Liver (tissue), 9 donors: ENCODE data around the gene GATA2. TPM values are rescaled to one million over a fixed set of nuclear protein-coding genes. Genes with fewer than 3 reads are reported as not detected.
A peak's percentile ranks its signal among the peaks of the same experiment; 100 is the strongest.

Experiments used
- DNase-seq: peaks from one replicate; pipeline ENCODE4 v3.0.0-alpha.2; 2017; ENCODE audit warnings: low spot score
- H3K27ac ChIP-seq, 2 donors: one replicate each; pipeline ENCODE4 v1.7.0; 2013; ENCODE audit warnings: inconsistent platforms in 2 of 2, low read length in 2 of 2, control low read depth in 1 of 2, low read depth in 1 of 2, mild to moderate bottlenecking in 1 of 2
- H3K27me3 ChIP-seq, 4 donors: one replicate each; pipeline versions ENCODE4 v1.6.1 to v1.7.0; 2013; ENCODE audit warnings: low read length in 3 of 4, inconsistent platforms in 1 of 4, mild to moderate bottlenecking in 1 of 4, moderate library complexity in 1 of 4; ENCODE audit not compliant: control insufficient read depth in 4 of 4, insufficient read depth in 4 of 4
- H3K36me3 ChIP-seq, 4 donors: one replicate each; pipeline versions ENCODE4 v1.6.1 to v1.7.0; 2013; ENCODE audit warnings: low read length in 3 of 4, mild to moderate bottlenecking in 3 of 4, low read depth in 1 of 4, moderate library complexity in 1 of 4; ENCODE audit not compliant: control insufficient read depth in 4 of 4, insufficient read depth in 3 of 4
- H3K4me1 ChIP-seq, 4 donors: one replicate each; pipeline versions ENCODE4 v1.6.1 to v1.7.0; 2013; ENCODE audit warnings: low read length in 3 of 4, mild to moderate bottlenecking in 3 of 4, moderate library complexity in 1 of 4; ENCODE audit not compliant: control insufficient read depth in 4 of 4, insufficient read depth in 4 of 4
- H3K4me3 ChIP-seq, 3 donors: one replicate each; pipeline versions ENCODE4 v1.6.1 to v1.7.0; 2013; ENCODE audit warnings: low read length in 3 of 3, control low read depth in 1 of 3, low read depth in 1 of 3, mild to moderate bottlenecking in 1 of 3
- H3K9ac ChIP-seq, 2 donors: one replicate each; pipeline ENCODE4 v1.7.0; 2013; ENCODE audit warnings: low read length in 2 of 2, mild to moderate bottlenecking in 2 of 2, moderate library complexity in 2 of 2, control low read depth in 1 of 2, low read depth in 1 of 2
- H3K9me3 ChIP-seq, 4 donors: one replicate each; pipeline versions ENCODE4 v1.6.1 to v1.7.0; 2013; ENCODE audit warnings: low read length in 3 of 4; ENCODE audit not compliant: control insufficient read depth in 4 of 4
- FOXA1 ChIP-seq: IDR thresholded peaks from 2 replicates; pipeline ENCODE4 v1.6.1; 2016; ENCODE audit warnings: antibody characterized with exemption
- FOXA2 ChIP-seq: IDR thresholded peaks from 2 replicates; pipeline ENCODE4 v1.6.1; 2016; ENCODE audit warnings: antibody characterized with exemption
- GABPA ChIP-seq, 2 donors: IDR thresholded peaks in 1 of 2; conservative IDR thresholded peaks in 1 of 2; 2 replicates each; pipeline ENCODE4 v1.6.1; 2016; ENCODE audit warnings: antibody characterized with exemption in 2 of 2, mild to moderate bottlenecking in 1 of 2, moderate library complexity in 1 of 2
- HNF4A ChIP-seq, 2 donors: conservative IDR thresholded peaks; 2 replicates each; pipeline ENCODE4 v1.6.1; 2016; ENCODE audit warnings: antibody characterized with exemption in 2 of 2, mild to moderate bottlenecking in 2 of 2
- HNF4G ChIP-seq: IDR thresholded peaks from 2 replicates; pipeline ENCODE4 v1.6.1; 2016; ENCODE audit warnings: antibody characterized with exemption
- JUND ChIP-seq, 2 donors: IDR thresholded peaks; 2 replicates each; pipeline ENCODE4 v1.6.1; 2016; ENCODE audit warnings: antibody characterized with exemption in 2 of 2
- RAD21 ChIP-seq, 2 donors: IDR thresholded peaks; 2 replicates each; pipeline ENCODE4 v1.6.1; 2016; ENCODE audit warnings: antibody characterized with exemption in 2 of 2, mild to moderate bottlenecking in 2 of 2
- RXRA ChIP-seq, 2 donors: IDR thresholded peaks; 2 replicates each; pipeline ENCODE4 v1.6.1; 2017 to 2018; ENCODE audit warnings: antibody characterized with exemption in 2 of 2, mild to moderate bottlenecking in 1 of 2
- SP1 ChIP-seq: IDR thresholded peaks from 2 replicates; pipeline ENCODE4 v1.6.1; 2018; ENCODE audit warnings: antibody characterized with exemption, mild to moderate bottlenecking
- TAF1 ChIP-seq: conservative IDR thresholded peaks from 2 replicates; pipeline ENCODE4 v1.6.1; 2016; ENCODE audit warnings: antibody characterized with exemption, mild to moderate bottlenecking
- YY1 ChIP-seq: IDR thresholded peaks from 2 replicates; pipeline ENCODE4 v1.6.1; 2016; ENCODE audit warnings: antibody characterized with exemption, mild to moderate bottlenecking
- WGBS: extraction: QIAGEN DNeasy Blood & Tissue Kit; methylation state at CpG from one replicate; pipeline ENCODE4 v1.1.7; 2013; 5-methylcytosine and 5-hydroxymethylcytosine counted together
- polyA plus RNA-seq, 2 donors: library from polyadenylated mRNA; stranded (reverse) in 1 of 2; unstranded in 1 of 2; fragments of 200-250 nt in 1 of 2; fragments of >200 nt in 1 of 2; fragmentation: Nextera tagmentation in 1 of 2; extraction: Ambion mirVana in 1 of 2; gene quantifications; one replicate each; pipeline versions ENCODE4 v1.2.1 to v1.2.3, GENCODE V29; 2013 to 2015
- total RNA-seq, 2 donors: library from RNA; depleted of rRNA; stranded (reverse); fragments of >200 nt; gene quantifications; one replicate each; pipeline ENCODE4 v1.2.3, GENCODE V29; 2014
- TF ChIP-seq, protein P1 (sequence below): IDR thresholded peaks from 2 replicates; pipeline ENCODE4 v1.6.1; 2016; ENCODE audit warnings: antibody characterized with exemption
- TF ChIP-seq, protein P2 (sequence below): IDR thresholded peaks from 2 replicates; pipeline ENCODE4 v1.6.1; 2016; ENCODE audit warnings: antibody characterized with exemption
- TF ChIP-seq, protein P3 (sequence below): IDR thresholded peaks from 2 replicates; pipeline ENCODE4 v1.6.1; 2016; ENCODE audit warnings: antibody characterized with exemption
- donor health status: healthy.
- donor health status: healthy.
- donor health status: healthy.
- donor health status: healthy.
- donor health status: healthy.

The GATA2 gene
- total and polyA plus RNA-seq, 4 donors, result 0.25 to 2.8 (median 0.54) TPM

DNA sequence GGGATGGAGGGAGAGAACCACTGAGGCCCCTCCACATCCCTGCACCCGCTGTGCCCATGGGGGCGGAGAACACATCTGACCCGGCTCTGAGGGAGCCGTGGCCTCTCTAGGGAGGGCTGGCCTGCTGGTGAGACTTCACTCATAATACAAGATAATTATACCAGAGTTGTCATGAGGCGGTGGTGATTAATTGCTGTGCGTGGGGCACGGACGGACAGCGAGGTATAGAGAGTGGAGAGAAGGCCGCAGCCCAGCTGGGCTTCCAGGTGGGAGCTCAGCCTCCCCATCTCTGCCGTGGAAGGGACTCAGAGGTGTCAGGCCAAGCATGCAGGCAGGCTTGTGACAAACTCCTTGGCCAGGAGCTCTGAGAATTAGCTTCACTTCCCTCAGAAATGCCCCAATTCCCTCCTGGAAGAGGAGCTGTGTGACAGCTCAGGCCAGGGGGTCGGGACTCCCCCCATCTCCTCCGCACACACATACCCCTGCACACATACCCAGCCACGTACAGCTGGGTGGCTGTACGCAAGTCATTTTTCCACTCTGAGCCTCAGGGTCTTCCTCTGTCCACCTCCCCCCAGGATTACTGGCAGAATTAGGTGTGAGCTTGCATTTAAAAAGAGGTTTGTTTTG, 6.0 kb upstream of the GATA2 start:
- no peaks in the 10 kb centered on the region for H3K36me3 ChIP-seq
- DNase-seq, result no peak
- TF ChIP-seq FOXA1, result no peak
- TF ChIP-seq, protein P1, sequence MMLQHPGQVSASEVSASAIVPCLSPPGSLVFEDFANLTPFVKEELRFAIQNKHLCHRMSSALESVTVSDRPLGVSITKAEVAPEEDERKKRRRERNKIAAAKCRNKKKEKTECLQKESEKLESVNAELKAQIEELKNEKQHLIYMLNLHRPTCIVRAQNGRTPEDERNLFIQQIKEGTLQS, result no peak
- 85% methylated on average over 15 of the region's 15 CpGs for WGBS
- peaks cover 4 to 11% (median 8%) of the 10 kb centered on the region in 4 donors for H3K4me1 ChIP-seq
- H3K9me3 ChIP-seq, result no peaks in the 10 kb centered on the region
- H3K4me3 ChIP-seq, result no peak overlapping the region
- no peak overlapping the region for H3K9ac ChIP-seq
- no peak overlapping the region for H3K27ac ChIP-seq
- H3K27me3 ChIP-seq, result peaks cover under 1 to 16% (median 3%) of the 10 kb centered on the region in 4 donors

DNA sequence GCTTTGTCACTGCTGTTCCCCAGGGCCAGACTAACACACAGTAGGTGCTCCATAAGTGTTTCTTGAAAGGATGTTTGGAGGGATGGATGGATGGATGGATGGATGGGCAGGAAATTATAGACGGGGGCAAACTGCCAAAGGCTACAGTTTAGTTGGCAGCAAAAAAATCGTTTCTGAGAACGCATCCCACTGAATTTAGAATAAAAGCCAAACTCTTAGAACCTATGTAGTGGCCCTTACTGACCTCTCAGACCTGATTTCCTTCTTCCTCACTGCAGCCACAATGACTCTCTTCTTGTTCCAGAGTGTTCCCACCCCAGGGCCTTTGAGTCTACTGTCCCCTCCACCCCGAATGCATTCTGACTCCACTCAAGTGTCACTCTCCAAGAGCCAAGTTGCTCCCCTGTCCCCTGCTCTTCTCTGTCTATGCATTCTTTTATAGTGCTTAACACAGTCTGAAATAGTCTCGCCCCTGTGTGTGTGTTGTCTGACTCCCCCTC, 5.2 kb upstream of the GATA2 start:
- WGBS, result 34% methylated on average over 5 of the region's 5 CpGs
- Histone ChIP-seq H3K4me1 (peaks cover 4 to 11% (median 8%) of the 10 kb centered on the region in 4 donors), H3K9ac (no peak overlapping the region), H3K4me3 (peak overlapping the region in 1 of 3 donors; percentile 62), H3K9me3 (no peaks in the 10 kb centered on the region), H3K27ac (no peak overlapping the region), H3K27me3 (peaks cover 2 to 21% (median 4%) of the 10 kb centered on the region in 4 donors), H3K36me3 (no peaks in the 10 kb centered on the region)
- no peak for TF ChIP-seq FOXA1
- no peak for TF ChIP-seq HNF4A (conservative IDR thresholded peaks at IDR 0.05)
- no peak for TF ChIP-seq GABPA (IDR thresholded peaks at IDR 0.05 in 1 of 2, conservative IDR thresholded peaks at IDR 0.05 in 1 of 2)
- TF ChIP-seq RAD21 (IDR thresholded peaks at IDR 0.05), result no peak
- no peak for TF ChIP-seq HNF4G
- TF ChIP-seq, protein P2, sequence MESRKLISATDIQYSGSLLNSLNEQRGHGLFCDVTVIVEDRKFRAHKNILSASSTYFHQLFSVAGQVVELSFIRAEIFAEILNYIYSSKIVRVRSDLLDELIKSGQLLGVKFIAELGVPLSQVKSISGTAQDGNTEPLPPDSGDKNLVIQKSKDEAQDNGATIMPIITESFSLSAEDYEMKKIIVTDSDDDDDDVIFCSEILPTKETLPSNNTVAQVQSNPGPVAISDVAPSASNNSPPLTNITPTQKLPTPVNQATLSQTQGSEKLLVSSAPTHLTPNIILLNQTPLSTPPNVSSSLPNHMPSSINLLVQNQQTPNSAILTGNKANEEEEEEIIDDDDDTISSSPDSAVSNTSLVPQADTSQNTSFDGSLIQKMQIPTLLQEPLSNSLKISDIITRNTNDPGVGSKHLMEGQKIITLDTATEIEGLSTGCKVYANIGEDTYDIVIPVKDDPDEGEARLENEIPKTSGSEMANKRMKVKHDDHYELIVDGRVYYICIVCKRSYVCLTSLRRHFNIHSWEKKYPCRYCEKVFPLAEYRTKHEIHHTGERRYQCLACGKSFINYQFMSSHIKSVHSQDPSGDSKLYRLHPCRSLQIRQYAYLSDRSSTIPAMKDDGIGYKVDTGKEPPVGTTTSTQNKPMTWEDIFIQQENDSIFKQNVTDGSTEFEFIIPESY, result no peak
- TF ChIP-seq SP1, result no peak
- TF ChIP-seq, protein P1, result no peak
- no peak for TF ChIP-seq YY1
- TF ChIP-seq, protein P3, sequence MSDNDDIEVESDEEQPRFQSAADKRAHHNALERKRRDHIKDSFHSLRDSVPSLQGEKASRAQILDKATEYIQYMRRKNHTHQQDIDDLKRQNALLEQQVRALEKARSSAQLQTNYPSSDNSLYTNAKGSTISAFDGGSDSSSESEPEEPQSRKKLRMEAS, result no peak
- TF ChIP-seq FOXA2, result no peak
- TF ChIP-seq RXRA (IDR thresholded peaks at IDR 0.05), result no peak
- TF ChIP-seq JUND (IDR thresholded peaks at IDR 0.05), result no peak
- no peak for TF ChIP-seq TAF1
- no peak for DNase-seq
